GM19043 (cell line): Measurements from ENCODE around the gene PITPNM1.
A peak's percentile ranks its signal among the peaks of the same experiment; 100 is the strongest.
"Not testable (repeated sequence)": the region's sequence is repeated elsewhere in the genome, so short reads cannot be mapped to it uniquely, and the experiment has no call there.

Experiments used
- ATAC-seq: cut with Tn5 transposase; IDR thresholded peaks from one replicate; pipeline ENCODE4 v1.9.1; 2021; ENCODE audit warnings: low read depth; ENCODE audit not compliant: unreplicated experiment

Gene PITPNM1

DNA sequence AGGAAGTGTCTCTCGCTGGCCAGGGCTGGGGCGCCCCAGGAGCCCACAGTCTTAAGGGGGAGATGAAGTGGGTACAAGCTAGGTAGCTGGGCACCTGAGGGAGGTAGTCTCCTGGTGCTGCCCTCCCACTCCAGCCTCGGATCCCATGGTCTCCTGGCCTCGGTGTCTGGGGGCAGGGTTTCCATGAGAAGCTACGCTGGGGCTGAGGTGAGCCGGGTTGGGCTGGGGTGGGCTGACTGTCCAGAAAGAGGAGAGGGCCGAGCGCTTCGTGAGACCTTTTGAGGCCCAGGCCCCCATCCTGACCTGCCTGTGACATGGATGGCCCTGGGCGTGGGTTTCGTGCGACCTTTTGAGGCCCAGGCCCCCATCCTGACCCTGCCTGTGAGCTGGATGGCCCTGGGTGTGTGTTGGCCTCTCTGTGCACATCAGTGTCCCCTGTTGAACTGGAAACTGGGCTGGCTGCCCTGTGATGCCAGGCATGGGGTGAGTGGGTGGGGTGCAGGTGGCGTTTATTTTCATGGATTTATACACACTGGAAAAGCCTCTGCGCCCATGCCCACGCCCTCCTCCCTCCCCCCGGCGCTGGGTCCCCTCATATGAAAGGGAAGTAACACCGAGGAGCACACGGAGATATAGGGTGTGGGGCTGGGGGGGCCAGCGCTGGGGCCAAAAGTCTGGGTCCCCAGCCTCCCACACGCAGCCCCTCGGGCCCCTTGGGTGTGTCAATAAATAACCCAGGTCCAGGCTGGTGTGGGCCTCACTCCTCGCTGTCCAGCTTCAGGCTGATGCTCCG, 13.7 kb downstream of the PITPNM1 start:
- no peak for ATAC-seq

DNA sequence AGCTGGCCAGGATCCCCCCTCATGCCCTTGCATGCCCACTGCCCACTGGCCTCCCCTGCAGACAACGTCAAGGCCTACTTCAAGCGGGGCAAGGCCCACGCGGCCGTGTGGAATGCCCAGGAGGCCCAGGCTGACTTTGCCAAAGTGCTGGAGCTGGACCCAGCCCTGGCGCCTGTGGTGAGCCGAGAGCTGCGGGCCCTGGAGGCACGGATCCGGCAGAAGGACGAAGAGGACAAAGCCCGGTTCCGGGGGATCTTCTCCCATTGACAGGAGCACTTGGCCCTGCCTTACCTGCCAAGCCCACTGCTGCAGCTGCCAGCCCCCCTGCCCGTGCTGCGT, 14.5 kb downstream of the PITPNM1 start:
- ATAC-seq, result no peak

DNA sequence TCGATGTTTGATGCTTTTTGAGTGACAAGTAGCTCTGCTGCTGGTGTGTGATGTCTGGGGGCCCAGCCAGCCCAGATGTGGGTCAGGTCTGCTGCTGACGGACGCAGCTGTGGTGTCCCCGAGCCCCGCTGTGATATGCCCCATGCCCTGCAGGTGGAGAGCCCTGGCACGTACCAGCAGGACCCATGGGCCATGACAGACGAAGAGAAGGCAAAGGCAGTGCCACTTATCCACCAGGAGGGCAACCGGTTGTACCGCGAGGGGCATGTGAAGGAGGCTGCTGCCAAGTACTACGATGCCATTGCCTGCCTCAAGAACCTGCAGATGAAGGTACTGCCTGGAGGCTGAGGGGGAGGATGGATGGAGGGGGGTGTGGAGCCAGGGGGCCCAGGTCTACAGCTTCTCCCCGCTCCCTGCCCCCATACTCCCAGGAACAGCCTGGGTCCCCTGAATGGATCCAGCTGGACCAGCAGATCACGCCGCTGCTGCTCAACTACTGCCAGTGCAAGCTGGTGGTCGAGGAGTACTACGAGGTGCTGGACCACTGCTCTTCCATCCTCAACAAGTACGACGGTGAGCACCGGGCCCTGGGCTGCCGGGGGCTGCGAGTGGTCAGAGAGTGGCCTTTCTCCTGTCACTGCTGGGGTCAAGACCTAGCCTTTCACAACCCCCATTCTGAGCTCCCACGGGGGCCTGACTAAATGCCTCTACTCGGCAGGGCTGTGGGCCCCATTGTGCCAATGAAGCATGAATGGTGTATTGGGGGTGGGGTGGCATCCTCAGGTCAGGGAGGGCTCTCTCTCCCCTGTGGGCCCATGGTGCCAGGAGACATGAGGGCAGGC, 15.1 kb downstream of the PITPNM1 start:
- no peak for ATAC-seq

DNA sequence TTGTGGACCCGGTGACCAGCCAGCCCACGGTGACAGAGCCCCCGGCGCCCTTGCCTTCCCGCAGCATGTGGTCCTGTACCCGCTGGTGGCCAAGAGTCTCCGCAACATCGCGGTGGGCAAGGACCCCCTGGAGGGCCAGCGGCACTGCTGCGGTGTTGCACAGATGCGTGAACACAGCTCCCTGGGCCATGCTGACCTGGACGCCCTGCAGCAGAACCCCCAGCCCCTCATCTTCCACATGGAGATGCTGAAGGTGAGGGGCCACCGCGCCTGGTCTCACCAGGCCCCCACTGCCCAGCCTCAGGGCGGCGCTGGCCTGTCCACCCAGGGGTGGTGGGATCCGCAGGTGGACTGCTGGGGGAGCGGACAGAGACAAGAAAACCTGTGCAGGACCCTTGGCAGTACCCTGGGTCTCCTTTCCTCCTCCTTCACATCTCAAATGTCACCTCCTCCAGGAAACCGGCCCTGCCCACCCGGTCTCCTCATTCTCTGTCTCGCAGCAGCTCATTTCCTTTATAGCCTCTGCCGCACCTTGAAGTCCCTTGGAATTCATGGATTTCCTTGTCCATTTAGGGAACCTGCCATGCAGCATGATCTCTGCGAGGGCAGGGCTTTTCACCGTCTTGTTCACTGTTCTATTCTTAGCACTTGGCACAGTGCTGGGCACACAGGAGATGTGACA, 15.8 kb downstream of the PITPNM1 start:
- ATAC-seq, result no peak

DNA sequence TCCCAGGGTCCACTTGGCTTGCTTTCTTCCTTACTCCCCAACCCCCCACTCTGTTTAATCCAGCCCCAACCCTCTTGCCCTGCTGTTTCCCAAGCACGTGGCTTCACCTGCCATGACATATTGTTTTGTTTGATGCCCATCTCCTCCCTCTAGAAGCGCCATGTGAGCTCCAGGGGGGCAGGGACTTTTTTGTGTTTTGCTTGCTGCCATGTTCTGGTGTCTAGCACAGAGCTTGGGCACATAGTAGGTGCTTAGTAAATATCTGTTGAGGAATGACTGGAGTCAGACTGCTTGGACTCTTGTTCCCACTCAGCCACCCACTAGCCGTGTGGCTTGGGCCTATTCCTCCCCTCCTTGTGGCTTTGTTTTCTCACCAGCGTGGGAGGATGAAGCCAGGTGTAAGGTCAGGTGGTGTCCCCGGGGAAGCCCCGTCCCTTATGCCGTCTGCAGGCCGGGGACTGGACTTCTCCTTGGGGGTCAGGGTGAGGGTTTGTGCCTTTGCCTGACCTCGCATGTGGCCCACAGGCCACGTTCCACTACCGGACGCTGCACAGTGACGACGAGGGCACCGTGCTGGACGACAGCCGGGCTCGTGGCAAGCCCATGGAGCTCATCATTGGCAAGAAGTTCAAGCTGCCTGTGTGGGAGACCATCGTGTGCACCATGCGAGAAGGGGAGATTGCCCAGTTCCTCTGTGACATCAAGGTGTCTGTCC, 18.5 kb downstream of the PITPNM1 start:
- no peak for ATAC-seq

DNA sequence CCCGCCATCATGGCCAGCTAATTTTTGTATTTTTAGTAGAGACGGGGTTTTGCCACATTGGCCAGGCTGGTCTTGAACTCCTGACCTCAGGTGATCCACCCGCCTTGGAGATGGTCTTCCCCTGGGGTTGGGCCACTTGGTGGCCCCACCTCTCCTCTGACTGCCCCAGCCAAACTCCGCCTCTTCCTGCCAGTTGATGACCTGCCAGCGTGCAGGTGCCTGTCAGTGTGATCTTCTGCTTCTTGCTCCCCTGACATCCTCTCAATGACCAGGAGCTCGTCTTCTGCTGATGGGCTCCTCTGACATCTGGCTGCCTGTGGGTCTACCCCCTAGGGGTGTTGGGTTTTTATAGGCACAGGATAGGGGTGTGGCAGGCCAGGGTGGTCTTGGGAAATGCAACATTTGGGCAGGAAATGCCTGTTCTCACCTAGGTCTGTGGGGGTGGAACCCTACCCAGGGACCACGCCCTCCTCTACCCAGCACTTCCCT, 19.2 kb downstream of the PITPNM1 start:
- ATAC-seq, result not testable (repeated sequence)

DNA sequence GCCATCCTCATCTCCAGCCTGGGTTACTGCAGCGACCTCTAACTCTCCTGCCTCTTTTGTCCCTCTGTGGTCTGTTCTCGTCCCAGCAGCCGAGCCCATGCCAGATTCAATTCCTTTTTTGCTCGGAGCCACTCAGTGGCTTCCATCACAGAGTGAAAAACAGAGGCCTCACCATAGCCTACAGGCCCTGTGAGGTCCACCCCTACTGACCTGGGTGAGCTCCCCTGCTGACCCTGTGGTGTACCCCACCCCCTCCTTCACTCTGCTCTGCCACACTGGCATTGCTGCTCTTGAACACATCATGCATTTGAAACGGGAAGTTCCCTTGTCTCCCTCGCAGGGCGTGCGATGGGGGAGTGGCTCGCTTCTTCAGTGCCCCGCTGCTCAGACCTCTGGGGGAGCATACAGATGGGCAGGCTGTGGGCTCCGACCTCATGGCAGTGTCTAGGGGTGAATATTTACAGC, 20.3 kb downstream of the PITPNM1 start:
- no peak for ATAC-seq

DNA sequence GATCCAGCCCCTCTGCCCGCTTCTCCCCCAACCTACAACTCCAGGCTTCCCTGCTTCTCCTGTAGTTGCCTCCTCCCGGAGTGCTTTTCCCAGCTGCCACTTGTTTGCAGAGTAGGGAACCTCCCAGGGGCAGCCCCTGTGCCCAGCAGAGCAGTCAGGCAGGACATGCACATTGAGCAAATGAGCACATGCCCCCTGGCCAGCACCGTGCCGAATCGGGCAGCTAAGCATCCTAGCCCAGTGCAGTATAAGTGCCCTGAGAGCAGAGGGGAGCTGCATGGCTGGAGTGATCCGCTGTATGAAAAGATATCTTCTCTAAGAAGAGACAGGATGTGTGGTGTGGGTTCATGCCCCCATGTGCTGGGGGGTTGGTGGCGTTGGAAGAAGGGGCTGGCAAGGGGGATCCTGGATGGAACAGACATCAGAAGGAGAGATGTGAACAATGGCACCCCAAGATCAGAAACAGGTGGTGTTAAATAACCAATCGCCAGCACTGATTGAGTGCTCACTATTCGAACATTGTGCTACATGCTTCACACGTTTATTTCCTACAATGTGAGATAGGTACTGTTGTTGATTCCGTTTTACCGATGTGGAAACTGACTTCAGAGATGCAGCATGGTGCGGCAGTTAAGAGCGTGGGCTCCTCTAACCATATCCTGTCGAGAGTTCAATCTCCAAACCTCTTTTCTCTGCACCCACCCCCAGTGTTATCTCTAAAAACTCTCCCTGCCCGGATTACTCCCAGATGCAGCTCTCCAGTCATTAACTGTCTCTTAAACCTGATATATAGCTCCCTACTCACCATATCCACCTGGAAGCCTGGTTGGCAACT, 21.1 kb downstream of the PITPNM1 start:
- ATAC-seq, result no peak

DNA sequence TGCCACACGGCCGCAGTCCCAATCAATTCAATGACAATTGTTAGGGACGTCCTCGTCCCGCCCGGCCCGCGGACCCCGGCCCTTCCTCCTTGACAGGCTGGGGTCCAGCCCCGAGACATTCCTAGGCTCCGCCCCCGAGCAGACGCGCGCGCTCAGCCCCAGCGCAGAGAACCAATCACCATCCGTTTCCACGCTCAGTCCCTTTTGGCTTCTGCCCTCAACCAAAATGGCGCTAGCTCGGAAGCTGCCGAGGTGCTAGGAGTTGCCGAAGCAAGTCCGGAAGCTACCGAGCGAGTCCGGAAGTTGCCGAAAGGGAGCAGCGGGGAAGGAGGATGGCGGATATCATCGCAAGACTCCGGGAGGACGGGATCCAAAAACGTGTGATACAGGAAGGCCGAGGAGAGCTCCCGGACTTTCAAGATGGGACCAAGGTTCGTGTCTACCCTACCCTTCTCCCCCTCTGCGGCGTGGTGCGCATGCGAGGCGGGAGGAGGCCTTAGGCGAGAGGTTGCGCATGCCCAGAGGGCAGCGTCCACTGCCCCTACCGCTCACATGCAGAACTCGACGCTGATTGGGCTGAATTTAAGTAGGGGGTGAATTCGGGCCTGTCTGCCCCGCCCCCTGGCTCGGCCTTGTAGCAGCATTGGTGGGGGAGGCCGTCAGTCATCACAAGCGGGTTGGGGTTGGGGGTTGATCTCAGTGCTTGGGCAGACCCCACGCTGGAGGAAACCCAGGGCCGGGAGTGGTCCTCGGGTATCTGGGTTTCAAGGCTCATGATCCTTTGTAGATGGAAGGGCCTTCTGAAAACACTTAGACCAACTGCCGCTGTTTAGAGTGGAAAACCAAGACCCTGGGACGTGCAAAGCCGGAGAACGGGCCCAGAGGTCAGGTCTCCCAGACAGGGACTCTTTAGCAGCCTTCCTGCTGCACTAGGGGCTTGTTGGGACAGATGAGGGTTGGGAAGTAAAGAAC, 22.1 kb downstream of the PITPNM1 start, which contains the start of gene AIP:
TSS of gene AIP (plus strand) at position 200 of the 972 bp plus-strand sequence. CDS start at position 333, 133 bp downstream.
- peak; percentile 44 for ATAC-seq

DNA sequence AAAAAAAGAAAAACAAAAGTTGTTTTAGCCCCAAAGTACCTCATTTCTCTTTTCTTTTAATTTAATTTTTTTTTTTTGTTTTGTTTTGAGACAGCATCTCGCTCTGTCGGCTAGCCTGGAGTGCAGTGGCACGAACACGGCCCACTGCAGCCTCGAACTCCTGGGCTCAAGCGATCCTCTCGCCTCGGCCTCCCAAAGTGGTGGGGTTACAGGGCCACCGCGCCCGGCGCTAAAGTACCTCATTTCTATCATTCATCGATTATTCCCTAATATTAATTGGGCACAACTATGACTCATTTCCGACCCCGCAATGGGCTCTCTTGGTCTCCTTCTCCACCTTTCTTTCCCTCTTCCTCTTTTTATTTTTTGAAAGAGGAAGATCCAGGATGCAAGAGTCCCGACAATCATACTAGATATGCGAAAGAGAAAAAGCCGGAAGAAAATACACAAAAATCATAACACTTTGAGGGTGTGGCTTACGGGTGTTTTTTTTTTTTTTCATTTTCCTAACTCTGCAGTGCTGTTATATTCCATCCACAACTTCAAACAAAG, 22.8 kb downstream of the PITPNM1 start:
- no peak for ATAC-seq

DNA sequence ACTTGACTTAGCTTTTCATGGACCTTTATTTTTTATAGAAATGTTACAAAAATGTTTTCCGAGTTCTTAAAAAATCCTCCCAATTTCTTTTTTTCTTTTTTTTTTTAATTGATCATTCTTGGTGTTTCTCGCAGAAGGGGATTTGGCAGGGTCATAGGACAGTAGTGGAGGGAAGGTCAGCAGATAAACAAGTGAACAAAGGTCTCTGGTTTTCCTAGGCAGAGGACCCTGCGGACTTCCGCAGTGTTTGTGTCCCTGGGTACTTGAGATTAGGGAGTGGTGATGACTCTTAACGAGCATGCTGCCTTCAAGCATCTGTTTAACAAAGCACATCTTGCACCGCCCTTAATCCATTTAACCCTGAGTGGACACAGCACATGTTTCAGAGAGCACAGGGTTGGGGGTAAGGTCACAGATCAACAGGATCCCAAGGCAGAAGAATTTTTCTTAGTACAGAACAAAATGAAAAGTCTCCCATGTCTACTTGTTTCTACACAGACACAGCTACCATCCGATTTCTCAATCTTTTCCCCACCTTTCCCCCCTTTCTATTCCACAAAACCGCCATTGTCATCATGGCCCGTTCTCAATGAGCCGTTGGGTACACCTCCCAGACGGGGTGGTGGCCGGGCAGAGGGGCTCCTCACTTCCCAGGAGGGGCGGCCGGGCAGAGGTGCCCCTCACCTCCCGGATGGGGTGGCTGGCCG, 27.7 kb downstream of the PITPNM1 start:
- ATAC-seq, result not testable (repeated sequence)

DNA sequence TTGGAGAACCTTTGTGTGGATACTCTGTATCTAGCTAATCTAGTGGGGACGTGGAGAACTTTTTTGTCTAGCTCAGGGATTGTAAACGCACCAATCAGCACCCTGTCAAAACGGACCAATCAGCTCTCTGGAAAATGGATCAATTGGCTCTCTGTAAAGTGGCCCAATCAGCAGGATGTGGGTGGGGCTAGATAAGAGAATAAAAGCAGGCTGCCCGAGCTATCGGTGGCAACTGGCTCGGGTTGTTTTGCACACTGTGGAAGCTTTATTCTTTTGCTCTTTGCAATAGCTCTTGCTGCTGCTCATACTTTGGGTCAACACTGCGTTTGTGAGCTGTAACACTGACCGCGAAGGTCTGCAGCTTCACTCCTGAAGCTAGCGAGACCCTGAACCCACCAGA, 28.5 kb downstream of the PITPNM1 start:
- not testable (repeated sequence) for ATAC-seq

DNA sequence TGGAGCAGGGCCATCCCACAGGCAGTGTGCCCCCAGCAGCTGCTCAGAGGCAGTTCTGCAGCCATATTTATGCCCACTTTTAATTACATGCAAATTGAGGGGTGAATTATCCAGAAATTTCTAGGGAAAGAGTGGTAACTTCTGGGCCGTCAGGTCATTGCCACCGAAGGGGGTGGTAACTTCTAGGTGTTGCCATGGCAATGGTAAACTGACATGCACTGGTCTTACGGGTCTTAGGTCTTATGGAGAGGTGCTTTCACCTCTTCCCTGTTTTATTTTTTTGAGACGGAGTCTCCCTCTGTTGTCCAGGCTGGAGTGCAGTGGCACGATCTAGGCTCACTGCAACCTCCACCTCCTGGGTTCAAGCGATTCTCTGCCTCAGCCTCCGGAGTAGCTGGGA, 32.3 kb downstream of the PITPNM1 start:
- ATAC-seq, result no peak

DNA sequence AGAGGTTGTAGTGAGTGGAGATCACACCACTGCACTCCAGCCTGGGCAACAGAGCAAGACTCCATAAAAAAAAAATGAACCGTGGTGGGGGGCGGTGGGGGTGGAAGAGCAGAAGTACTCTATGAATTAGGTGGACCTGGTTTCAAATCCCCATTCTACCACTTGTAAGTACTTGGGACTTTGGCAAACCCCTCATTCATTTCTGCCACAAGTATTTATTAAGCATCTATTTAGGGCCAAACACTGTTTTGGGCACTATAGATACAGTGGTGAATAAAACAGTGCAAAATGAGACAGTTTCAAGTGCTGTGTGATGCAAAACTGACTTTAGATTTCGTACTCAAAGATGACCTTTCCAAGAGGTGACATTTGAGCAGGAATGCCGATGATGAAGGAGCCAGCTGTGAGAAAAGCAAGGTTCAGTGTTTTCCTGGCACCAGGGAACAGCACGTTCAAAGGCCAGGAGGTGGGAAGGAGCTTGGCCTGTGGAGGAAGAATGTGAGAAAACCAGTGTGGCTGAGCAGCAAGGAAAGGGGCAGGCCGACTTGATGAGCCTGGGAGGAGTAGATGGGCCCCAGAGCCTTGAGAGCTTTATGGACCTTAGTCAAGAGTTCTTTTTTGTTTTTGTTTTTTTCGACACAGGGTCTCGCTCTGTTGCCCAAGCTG, 34.7 kb downstream of the PITPNM1 start:
- ATAC-seq, result no peak

DNA sequence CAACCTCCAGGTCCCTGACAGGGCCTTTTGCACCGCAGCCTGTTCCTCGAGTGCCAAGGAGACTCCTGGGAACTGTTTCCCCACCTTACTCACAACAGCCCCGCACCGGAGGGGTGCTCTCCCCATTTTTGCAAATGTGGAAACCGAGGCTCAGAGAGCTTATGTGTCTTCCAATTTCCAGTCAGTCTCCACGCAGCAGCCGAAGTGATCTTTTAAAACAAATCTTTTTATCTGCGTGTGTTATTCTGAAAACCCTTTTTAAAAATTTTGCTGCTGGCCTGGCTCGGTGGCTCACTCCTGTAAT, 35.7 kb downstream of the PITPNM1 start:
- ATAC-seq, result no peak

DNA sequence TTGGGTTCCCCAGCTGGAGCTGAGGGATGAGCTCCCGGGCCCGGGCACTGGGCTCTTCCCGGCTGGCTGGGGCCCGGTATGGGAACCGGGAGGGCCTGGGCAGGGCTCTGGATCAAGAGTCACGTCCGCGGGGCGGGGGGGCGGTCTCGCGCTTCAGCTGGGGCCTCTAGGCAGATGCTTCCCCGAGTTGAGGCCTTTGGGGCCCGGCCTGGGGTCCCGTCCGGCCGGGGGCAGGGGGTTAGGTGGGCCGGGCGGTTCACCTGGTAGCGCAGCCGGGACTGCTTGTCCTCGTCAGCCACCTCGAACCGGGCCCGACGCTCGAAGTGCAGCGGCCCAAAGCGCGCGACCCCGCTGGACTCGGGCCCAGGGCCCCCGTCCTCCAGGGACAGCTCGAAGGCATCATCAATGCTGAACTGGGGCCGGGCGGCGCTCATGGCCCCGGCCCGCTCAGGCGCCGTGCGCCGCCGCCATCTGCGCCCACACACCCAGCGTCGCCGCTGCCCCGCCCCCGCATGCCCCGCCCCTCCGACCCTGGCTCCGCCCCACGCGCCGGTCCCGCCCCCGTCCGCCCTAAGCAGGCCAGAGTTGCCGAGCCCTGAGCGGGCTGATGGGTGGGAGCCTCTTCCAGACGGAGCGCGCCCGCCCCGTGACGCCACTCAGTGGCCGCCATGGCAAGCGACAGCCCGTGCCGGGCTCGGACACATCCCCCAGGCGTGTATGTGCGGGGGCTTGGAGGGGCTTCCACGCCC, 36.2 kb downstream of the PITPNM1 start, which contains the start of gene TMEM134:
TSS of gene TMEM134 (minus strand) at position 493 of the 749 bp plus-strand sequence. CDS start at position 434, 59 bp downstream.
- peak; percentile 68 for ATAC-seq
